HEK293 (cell line): Measurements from ENCODE around the gene ADCY6.

Experiments used
- EGR2 ChIP-seq: fragments of 450-650 bp; formaldehyde crosslinking; IDR thresholded peaks from 2 replicates; pipeline ENCODE4 v1.5.1; 2016; ENCODE audit warnings: low read depth, missing biosample characterization, missing genetic modification characterization
- HIC1 ChIP-seq: fragments of 450-650 bp; formaldehyde crosslinking; IDR thresholded peaks from 2 replicates; pipeline ENCODE4 v1.5.1; 2016; ENCODE audit warnings: missing biosample characterization, missing genetic modification characterization
- IKZF3 ChIP-seq: fragments of 450-650 bp; IDR thresholded peaks from 2 replicates; pipeline ENCODE4 v1.5.0; 2018; ENCODE audit warnings: missing biosample characterization, mild to moderate bottlenecking, missing genetic modification characterization, moderate library complexity
- KLF8 ChIP-seq: fragments of 450-650 bp; formaldehyde crosslinking; IDR thresholded peaks from 2 replicates; pipeline ENCODE4 v1.5.1; 2016; ENCODE audit warnings: missing biosample characterization, missing genetic modification characterization
- KLF9 ChIP-seq: fragments of 450-650 bp; formaldehyde crosslinking; IDR thresholded peaks from 2 replicates; pipeline ENCODE4 v1.5.1; 2016; ENCODE audit warnings: missing biosample characterization, missing genetic modification characterization, low read depth
- OSR2 ChIP-seq: fragments of 450-650 bp; formaldehyde crosslinking; IDR thresholded peaks from 2 replicates; pipeline ENCODE4 v1.5.1; 2016; ENCODE audit warnings: missing biosample characterization, missing genetic modification characterization
- PBX3 ChIP-seq: sonication (generic); formaldehyde crosslinking; IDR thresholded peaks from 2 replicates; pipeline ENCODE4 v1.8.1; 2022; ENCODE audit warnings: mild to moderate bottlenecking, moderate library complexity, missing genetic modification reagents
- PRDM6 ChIP-seq: fragments of 450-650 bp; formaldehyde crosslinking; IDR thresholded peaks from 2 replicates; pipeline ENCODE4 v1.5.1; 2017; ENCODE audit warnings: missing biosample characterization, missing genetic modification characterization
- REPIN1 ChIP-seq: fragments of 450-650 bp; formaldehyde crosslinking; IDR thresholded peaks from 2 replicates; pipeline ENCODE4 v1.5.1; 2017; ENCODE audit warnings: missing biosample characterization, missing genetic modification characterization, low read depth
- TCF7L2 ChIP-seq: IDR thresholded peaks from 2 replicates; pipeline ENCODE4 v1.6.1; 2011; ENCODE audit warnings: low read depth, mild to moderate bottlenecking, inconsistent platforms, low read length, moderate library complexity, borderline replicate concordance
- YY1 ChIP-seq: fragments of 450-650 bp; formaldehyde crosslinking; IDR thresholded peaks from 2 replicates; pipeline ENCODE4 v1.5.1; 2018; ENCODE audit warnings: missing biosample characterization, missing genetic modification characterization
- YY2 ChIP-seq: fragments of 450-650 bp; formaldehyde crosslinking; IDR thresholded peaks from 2 replicates; pipeline ENCODE4 v1.5.1; 2016; ENCODE audit warnings: missing biosample characterization, missing genetic modification characterization
- ZFP69B ChIP-seq: fragments of 450-650 bp; formaldehyde crosslinking; IDR thresholded peaks from 2 replicates; pipeline ENCODE4 v1.5.1; 2016; ENCODE audit warnings: missing biosample characterization, missing genetic modification characterization
- ZNF157 ChIP-seq: fragments of 450-650 bp; formaldehyde crosslinking; IDR thresholded peaks from 2 replicates; pipeline ENCODE4 v1.5.1; 2016; ENCODE audit warnings: missing biosample characterization, missing genetic modification characterization
- ZNF18 ChIP-seq: fragments of 450-650 bp; formaldehyde crosslinking; IDR thresholded peaks from 2 replicates; pipeline ENCODE4 v1.5.1; 2016; ENCODE audit warnings: missing biosample characterization, missing genetic modification characterization
- ZNF211 ChIP-seq: fragments of 450-650 bp; formaldehyde crosslinking; IDR thresholded peaks from 2 replicates; pipeline ENCODE4 v1.5.1; 2016; ENCODE audit warnings: low read depth, missing biosample characterization, missing genetic modification characterization
- ZNF341 ChIP-seq: fragments of 450-650 bp; formaldehyde crosslinking; IDR thresholded peaks from 2 replicates; pipeline ENCODE4; 2016; ENCODE audit warnings: low read depth, missing biosample characterization, missing genetic modification characterization
- ZNF404 ChIP-seq: fragments of 450-650 bp; formaldehyde crosslinking; IDR thresholded peaks from 2 replicates; pipeline ENCODE4 v1.5.1; 2017; ENCODE audit warnings: missing biosample characterization, missing genetic modification characterization
- ZNF530 ChIP-seq: fragments of 450-650 bp; formaldehyde crosslinking; IDR thresholded peaks from 2 replicates; pipeline ENCODE4 v1.5.1; 2016; ENCODE audit warnings: low read depth, missing biosample characterization, missing genetic modification characterization
- ZNF544 ChIP-seq: fragments of 450-650 bp; formaldehyde crosslinking; IDR thresholded peaks from 2 replicates; pipeline ENCODE4 v1.5.0; 2017; ENCODE audit warnings: missing biosample characterization, missing genetic modification characterization
- ZNF555 ChIP-seq: fragments of 450-650 bp; formaldehyde crosslinking; conservative IDR thresholded peaks from 2 replicates; pipeline ENCODE4 v1.5.1; 2017; ENCODE audit warnings: missing biosample characterization, mild to moderate bottlenecking, missing genetic modification characterization, inconsistent platforms
- ZNF571 ChIP-seq: fragments of 450-650 bp; formaldehyde crosslinking; IDR thresholded peaks from 2 replicates; pipeline ENCODE4 v1.5.0; 2017; ENCODE audit warnings: missing biosample characterization, missing genetic modification characterization
- ZNF596 ChIP-seq: fragments of 450-650 bp; IDR thresholded peaks from 2 replicates; pipeline ENCODE4 v1.5.0; 2018; ENCODE audit warnings: missing biosample characterization, mild to moderate bottlenecking, missing genetic modification characterization, moderate library complexity
- ZNF639 ChIP-seq: fragments of 450-650 bp; formaldehyde crosslinking; IDR thresholded peaks from 2 replicates; pipeline ENCODE4 v1.5.1; 2016; ENCODE audit warnings: missing biosample characterization, missing genetic modification characterization
- ZNF76 ChIP-seq: fragments of 450-650 bp; formaldehyde crosslinking; IDR thresholded peaks from 2 replicates; pipeline ENCODE4; 2016; ENCODE audit warnings: low read depth, missing biosample characterization, missing genetic modification characterization, borderline replicate concordance
- ZNF776 ChIP-seq: fragments of 450-650 bp; formaldehyde crosslinking; IDR thresholded peaks from 2 replicates; pipeline ENCODE4 v1.5.0; 2017; ENCODE audit warnings: missing biosample characterization, missing genetic modification characterization, borderline replicate concordance
- ZNF777 ChIP-seq: fragments of 450-650 bp; formaldehyde crosslinking; IDR thresholded peaks from 2 replicates; pipeline ENCODE4 v1.5.1; 2017; ENCODE audit warnings: missing biosample characterization, missing genetic modification characterization, borderline replicate concordance
- ZSCAN4 ChIP-seq: fragments of 450-650 bp; formaldehyde crosslinking; IDR thresholded peaks from 2 replicates; pipeline ENCODE4 v1.5.1; 2017; ENCODE audit warnings: missing biosample characterization, missing genetic modification characterization
- ZSCAN5A ChIP-seq: fragments of 450-650 bp; formaldehyde crosslinking; IDR thresholded peaks from 2 replicates; pipeline ENCODE4 v1.5.1; 2016; ENCODE audit warnings: missing biosample characterization, missing genetic modification characterization

The ADCY6 gene

GRCh38 chr12:48716493-48717251 lies 72.2 kb downstream of the ADCY6 start, which contains the start of gene CCNT1 (continued):
- TF ChIP-seq ZNF571 (no peak), TCF7L2 (no peak), REPIN1 (tag by site-specific recombination) (no peak), ZNF18 (tag by site-specific recombination) (0 out of 2 replicates have a peak, but pooled peaks have one; percentile 28), ZNF544 (tag by site-specific recombination) (no peak), ZSCAN4 (tag by site-specific recombination) (peak; percentile 20; the same call in 1 of the 2 replicates), PRDM6 (tag by site-specific recombination) (no peak), ZNF530 (no peak), ZNF777 (tag by site-specific recombination) (no peak), HIC1 (tag by site-specific recombination) (peak; percentile 10), PBX3 (CRISPR knock-in tag) (no peak), ZNF341 (tag by site-specific recombination) (peak; percentile 67), YY2 (tag by site-specific recombination) (peak; percentile 77), EGR2 (peak; percentile 97), ZSCAN5A (tag by site-specific recombination) (peak; percentile 62; the same call in 1 of the 2 replicates), ZNF639 (tag by site-specific recombination) (peak; percentile 85), ZNF157 (tag by site-specific recombination) (0 out of 2 replicates have a peak, but pooled peaks have one; percentile 20), ZFP69B (tag by site-specific recombination) (peak; percentile 65), KLF9 (tag by site-specific recombination) (peak; percentile 70), KLF8 (peak; percentile 99), ZNF404 (tag by site-specific recombination) (no peak), ZNF211 (no peak), ZNF596 (tag by site-specific recombination) (no peak), ZNF776 (tag by site-specific recombination) (no peak), ZNF555 (tag by site-specific recombination) (no peak), IKZF3 (tag by site-specific recombination) (no peak), ZNF76 (tag by site-specific recombination) (peak; percentile 90), YY1 (tag by site-specific recombination) (peak; percentile 88), OSR2 (peak; percentile 37; the same call in 1 of the 2 replicates)
